NCI-H2107 treated with DMSO at 0.1 percent for 48 hours (cell line): ENCODE results near the gene NTS.

Source experiments
- DNase-seq: peaks from one replicate; lab custom pipeline; 2025; ENCODE audit not compliant: unreplicated experiment; lab: John Stamatoyannopoulos, UW

NTS gene, protein sequence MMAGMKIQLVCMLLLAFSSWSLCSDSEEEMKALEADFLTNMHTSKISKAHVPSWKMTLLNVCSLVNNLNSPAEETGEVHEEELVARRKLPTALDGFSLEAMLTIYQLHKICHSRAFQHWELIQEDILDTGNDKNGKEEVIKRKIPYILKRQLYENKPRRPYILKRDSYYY

GRCh38 chr12:85874031-85874461, at the start of gene NTS:
Gene NTS (plus strand): TSS chr12:85874295. CDS start chr12:85874404, 109 bp downstream.
- DNase-seq, result no peak

- no peak for DNase-seq
Measured at GRCh38 chr12:85825746-85826145, 48.3 kb upstream of the NTS start.

GRCh38 chr12:85828576-85828975, 45.5 kb upstream of the NTS start:
- no peak for DNase-seq

DNA sequence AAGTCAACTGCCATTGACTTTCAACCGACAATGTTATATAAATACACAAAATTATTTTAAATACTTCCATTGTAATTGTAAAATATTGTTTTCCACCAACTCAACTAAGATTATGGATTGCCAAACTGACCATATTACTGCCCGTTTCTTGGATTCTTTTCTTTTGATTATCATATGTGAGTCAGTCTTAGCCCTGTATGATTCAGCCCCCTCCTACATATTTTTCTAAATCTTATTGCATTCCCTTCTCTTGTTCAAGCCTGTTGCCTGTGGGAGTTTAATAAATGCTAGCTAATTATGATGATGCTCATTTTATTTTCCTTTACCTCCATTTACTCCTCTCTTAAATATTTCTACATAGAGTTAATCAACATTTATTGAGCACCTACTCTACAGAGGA, 44.7 kb upstream of the NTS start:
- no peak for DNase-seq

DNA sequence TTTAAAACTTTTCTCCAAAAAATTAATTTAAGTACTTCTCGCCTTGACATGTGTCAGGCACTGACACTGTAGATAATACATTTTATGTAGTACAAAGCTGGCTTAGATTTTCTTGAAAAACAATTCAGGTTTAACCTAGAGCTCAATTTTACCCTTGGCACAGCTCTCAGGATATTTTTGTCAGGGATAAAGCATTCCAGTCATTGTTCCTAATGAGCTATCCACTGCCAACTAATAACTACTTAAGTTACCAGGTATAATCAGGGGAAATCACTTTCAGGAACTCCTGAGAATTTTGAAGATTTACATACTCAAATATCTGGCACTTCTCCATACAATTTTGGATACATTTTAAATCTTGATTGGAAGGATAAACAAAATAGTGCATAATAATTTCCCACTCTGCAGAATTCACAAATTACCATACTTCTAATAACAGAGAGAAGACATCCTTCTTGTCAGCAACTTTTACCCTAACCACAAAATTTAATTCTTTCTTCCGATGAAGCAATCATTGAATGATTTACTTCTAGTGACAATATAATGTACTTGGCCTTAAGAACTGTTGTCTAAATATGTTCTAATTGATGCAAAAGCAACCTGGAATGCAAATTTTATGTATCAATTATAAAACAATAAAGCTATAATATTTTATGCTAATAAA, 42.6 kb upstream of the NTS start:
- DNase-seq, result no peak

- no peak for DNase-seq
Measured at GRCh38 chr12:85833579-85833978, 40.5 kb upstream of the NTS start.

- no peak for DNase-seq
Measured at GRCh38 chr12:85834378-85834777, 39.7 kb upstream of the NTS start.

GRCh38 chr12:85835426-85836196, 38.5 kb upstream of the NTS start:
- DNase-seq, result no peak

GRCh38 chr12:85836197-85837090, 37.7 kb upstream of the NTS start, which contains the start of gene RASSF9:
Gene RASSF9 (minus strand): TSS chr12:85836409. CDS start chr12:85836201, 208 bp downstream.
- DNase-seq, result no peak

- no peak for DNase-seq
Measured at GRCh38 chr12:85843606-85844310, 30.3 kb upstream of the NTS start.

DNA sequence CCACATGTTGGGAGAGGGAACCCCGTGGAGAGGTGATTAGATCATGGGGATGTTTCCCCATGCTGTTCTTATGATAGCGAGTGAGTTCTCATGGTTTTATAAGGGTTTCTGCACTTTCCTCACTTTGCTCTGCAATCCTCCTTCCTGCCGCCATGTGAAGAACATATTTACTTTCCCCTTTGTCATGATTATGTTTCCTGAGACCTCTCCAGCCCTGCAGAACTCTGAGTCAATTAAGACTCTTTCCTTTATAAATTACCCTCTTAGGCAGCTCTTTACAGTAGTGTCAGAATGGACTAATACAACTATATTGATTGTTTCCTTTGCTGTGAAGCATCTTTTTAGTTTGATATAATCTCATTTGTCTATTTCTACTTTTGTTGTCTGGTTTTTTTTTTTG, 24.8 kb upstream of the NTS start:
- DNase-seq, result no peak

DNA sequence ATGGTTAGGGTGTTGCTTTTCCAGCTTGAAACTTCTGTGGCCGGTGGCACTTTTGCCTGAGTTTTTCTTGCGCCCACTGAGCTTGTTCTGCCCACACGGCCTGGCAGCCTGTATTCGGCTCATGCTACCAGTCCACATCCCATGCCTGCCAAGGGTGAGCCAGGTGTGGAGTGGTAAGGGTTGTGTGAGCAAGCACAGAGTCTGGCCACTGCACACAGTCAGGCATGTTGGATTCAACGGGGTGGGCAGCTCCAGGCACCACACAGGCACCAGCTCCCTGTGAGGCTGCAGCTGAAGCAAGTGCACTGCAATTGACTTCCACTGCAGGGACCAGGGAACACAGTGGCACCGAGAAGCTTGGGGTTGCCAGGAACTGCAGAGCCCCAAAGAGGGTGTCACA, 18.8 kb upstream of the NTS start:
- DNase-seq, result no peak

DNA sequence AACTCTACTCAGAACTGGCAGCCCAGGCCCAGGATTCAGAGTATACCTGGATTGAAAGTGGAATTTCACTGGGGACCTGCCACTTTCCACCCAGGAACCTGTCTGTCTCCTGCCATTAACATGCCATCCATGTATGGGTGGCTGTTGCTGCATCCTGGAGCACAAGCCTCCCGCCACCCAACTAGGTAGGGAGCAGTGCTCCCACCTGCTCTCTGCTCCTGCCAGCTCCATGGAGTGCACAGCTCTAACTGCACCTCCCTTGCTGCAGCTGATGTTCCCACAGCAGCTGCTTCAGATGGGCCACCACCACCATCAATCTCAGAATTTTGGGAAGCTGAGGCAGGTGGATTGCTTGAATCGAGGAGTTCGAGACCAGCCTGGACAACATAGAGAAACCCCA, 17.1 kb upstream of the NTS start:
- no peak for DNase-seq

- DNase-seq, result no peak
Measured at GRCh38 chr12:85865890-85866289, 8.2 kb upstream of the NTS start.

DNA sequence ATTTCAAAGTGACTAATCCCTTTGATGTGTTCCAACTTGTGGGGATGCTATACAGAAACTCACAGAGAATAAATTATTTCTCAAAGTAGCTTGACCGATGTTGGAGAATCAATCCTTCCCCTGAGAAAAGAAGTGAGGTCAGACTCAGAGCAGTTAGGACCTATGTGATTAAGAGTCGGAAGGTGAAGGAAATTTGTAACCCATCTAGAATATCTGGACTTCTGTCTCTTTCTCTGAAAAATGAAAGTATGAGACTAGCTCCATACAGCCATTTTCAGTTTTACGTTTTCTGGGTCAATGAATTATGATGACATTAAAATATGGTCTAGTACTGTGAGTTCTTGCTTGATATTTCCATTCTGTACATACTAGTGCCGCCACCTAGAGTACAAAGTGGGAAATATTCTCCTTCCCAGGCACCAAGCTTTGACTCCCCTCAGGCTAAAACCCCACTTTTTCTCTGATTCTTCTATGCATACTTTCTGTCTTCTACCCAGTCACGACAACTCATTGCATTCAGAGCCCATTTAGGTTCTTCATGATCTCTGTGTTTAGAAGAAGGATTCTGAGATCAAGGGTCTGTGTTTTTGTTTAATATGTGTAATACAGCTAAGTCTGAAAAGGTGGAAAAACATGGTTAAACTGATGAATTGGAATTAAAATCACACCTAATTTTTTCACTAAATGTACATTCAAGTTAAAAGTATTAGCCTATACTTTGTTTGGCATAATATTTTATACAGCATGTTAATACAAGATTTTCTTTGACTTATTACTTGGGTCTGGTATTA, 6.9 kb upstream of the NTS start:
- peak; percentile 6 for DNase-seq

DNA sequence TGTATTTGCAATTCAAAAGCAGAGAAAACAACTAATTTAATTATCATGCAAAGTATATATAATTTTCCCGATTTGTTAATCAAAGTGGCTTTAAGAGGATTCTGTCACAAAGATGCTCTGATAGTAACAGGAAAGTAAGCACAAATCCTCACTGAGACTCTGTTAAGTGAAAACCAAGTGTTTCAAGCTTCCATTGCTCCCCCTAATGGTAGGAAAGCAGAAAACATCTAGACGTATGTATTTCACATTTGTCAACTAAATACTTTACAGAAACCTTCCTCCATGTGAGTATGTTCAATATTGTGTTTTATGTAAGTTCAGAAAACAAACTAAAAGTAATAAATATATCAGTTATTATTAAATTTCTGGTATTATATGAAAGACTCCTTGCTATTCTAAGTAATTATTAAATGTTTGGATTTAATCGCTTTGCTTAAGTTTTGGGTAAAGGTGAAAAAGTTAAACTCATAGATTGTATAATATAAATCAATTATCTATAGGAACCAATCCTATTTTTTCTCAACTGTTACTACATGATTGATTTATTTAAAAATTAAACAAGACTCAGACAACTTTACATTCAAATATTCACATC, 1.5 kb upstream of the NTS start:
- peak; percentile 53 for DNase-seq

- no peak for DNase-seq
Measured at GRCh38 chr12:85877459-85877858, 3.4 kb downstream of the NTS start.

DNA sequence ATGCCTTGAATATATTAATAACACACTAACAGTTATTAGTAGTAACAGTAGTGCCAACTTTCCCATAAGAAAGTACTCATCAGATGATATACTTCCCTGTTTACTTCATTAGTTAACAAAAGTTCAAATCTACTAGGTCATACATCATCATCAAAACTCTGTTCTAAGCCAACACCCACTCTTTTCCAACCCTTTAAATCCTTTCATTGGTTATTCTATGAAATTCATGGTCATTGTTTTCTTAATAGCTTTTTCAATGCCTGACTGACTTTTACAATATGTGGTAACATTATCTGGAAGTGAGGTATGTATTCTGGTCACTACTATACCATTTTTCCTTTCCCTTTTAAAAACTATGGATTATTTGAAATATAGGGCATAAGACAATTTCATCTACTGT, 9.7 kb downstream of the NTS start:
- no peak for DNase-seq

DNA sequence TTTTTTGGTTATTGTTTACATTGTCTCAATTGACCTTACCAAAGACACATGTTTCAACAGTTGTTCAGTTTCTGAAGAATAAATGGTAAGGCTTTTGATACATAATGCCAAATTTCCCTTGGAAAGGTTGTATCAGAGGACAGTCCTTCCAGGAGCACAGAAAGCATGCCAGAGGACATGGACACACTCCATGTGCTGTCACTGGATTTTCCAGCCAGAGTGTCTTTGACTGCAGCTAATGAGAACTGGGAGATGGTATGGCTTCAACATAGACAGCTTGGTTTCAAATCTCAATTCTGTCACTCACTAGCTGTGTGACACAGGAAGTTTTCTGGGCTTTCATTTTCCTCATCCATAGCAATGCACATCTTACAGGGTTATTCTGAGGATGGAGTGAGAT, 20.6 kb downstream of the NTS start:
- DNase-seq, result no peak
